ENCODE measurements around the gene LAMC2. TPM values are rescaled to one million over a fixed set of nuclear protein-coding genes. Genes with fewer than 3 reads are reported as not detected.

The LAMC2 gene
- polyA plus RNA-seq, 3 donors, result not detected

DNA sequence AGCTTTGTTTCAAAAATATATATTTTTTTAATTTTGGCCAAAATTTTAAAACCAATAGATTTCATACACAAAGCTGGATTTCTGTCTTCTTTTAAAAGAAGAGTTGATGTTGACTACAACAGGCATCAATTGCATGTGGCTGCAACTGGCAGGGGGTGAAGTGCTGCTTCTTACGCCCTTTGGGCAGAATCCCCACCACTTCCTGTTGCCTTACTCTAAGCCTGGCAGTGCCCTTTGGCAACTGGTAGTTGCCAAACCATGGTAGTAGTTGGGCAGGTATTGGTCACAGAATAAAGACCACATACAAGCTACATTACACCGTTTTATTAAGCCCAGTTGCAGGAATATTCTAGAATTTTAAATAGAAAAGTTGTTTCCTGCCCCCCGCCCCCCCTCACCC is 17.0 kb downstream of the LAMC2 start:
- intact Hi-C loops (cut with micrococcal nuclease), result no loop called here
- Histone ChIP-seq H2AFZ (ENCODE audit: insufficient read depth, low read depth, low read length, poor library complexity, severe bottlenecking) (no peak overlapping the region), H3K27me3 (ENCODE audit: control insufficient read depth in 2 of 2, insufficient read depth in 2 of 2, low read length in 2 of 2) (no peaks in the 10 kb centered on the region), H3K36me3 (replicated peaks in 1 of 2; ENCODE audit: control insufficient read depth in 1 of 2, insufficient read depth in 2 of 2, low read length in 2 of 2) (no peaks in the 10 kb centered on the region), H3K27ac (ENCODE audit: low read depth in 1 of 2, low read length in 2 of 2) (no peak overlapping the region), H3K9ac (ENCODE audit: insufficient read depth, low read length, poor library complexity, severe bottlenecking) (no peak overlapping the region), H4K20me1 (ENCODE audit: insufficient read depth, low read length) (no peaks in the 10 kb centered on the region), H3K4me1 (ENCODE audit: control insufficient read depth in 1 of 2, insufficient read depth in 2 of 2, low read length in 2 of 2) (no peaks in the 10 kb centered on the region), H3K4me3 (replicated peaks in 1 of 3; ENCODE audit: low read depth in 2 of 3, low read length in 3 of 3) (no peak overlapping the region), H3K4me2 (replicated peaks; ENCODE audit: extremely low read depth, low read length, poor library complexity, severe bottlenecking) (no peak overlapping the region), H3K9me3 (replicated peaks in 1 of 2; ENCODE audit: control insufficient read depth in 1 of 2, insufficient read depth in 1 of 2, low read length in 2 of 2) (no peaks in the 10 kb centered on the region), H3K79me2 (ENCODE audit: insufficient read depth, low read length) (no peaks in the 10 kb centered on the region)
- peaks cover 9 to 22% (median 13%) of the 10 kb centered on the region in 3 donors for H3K27me3 Mint-ChIP-seq (ENCODE audit: low read depth in 3 of 3)
- no peak overlapping the region for H3K4me3 Mint-ChIP-seq
- no peaks in the 10 kb centered on the region for H3K4me1 Mint-ChIP-seq
- no CpG with 5 or more reads among the region's 3 CpGs for WGBS (ENCODE audit: insufficient coverage)
- H3K9me3 Mint-ChIP-seq, result peaks cover 0 to 6% (median 0%) of the 10 kb centered on the region in 7 donors
- H3K36me3 Mint-ChIP-seq, result no peaks in the 10 kb centered on the region
- TF ChIP-seq, protein P1, sequence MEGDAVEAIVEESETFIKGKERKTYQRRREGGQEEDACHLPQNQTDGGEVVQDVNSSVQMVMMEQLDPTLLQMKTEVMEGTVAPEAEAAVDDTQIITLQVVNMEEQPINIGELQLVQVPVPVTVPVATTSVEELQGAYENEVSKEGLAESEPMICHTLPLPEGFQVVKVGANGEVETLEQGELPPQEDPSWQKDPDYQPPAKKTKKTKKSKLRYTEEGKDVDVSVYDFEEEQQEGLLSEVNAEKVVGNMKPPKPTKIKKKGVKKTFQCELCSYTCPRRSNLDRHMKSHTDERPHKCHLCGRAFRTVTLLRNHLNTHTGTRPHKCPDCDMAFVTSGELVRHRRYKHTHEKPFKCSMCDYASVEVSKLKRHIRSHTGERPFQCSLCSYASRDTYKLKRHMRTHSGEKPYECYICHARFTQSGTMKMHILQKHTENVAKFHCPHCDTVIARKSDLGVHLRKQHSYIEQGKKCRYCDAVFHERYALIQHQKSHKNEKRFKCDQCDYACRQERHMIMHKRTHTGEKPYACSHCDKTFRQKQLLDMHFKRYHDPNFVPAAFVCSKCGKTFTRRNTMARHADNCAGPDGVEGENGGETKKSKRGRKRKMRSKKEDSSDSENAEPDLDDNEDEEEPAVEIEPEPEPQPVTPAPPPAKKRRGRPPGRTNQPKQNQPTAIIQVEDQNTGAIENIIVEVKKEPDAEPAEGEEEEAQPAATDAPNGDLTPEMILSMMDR (IDR thresholded peaks at IDR 0.05), result no peak
- no peak for DNase-seq
- H3K27ac Mint-ChIP-seq, result no peak overlapping the region

DNA sequence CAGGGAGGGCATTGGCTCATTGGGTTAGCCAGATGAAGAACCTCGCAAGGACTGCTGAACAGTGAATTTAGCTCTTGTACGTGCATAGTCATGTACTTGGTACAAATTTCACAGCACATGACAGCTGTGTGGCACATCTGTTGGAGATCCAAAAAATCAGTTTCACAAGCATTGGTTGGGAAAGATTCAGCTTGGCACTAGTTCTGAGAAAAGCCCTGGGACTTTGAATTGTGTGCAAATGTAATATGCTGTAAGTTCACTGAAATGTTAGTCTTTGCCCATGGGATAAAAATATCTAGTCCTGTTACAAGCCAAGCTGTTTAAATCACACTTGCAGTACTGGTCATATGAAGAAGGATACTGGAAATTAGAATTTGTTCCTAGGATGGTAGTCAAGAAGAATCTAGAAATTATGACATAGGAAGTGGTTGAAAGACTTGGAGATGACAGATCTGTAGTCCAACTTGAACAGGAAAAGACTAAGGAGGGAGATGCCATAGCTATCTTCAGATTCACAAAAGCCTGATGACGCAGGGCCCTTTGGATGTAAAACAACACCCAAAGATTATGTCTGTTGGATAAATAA is 19.2 kb downstream of the LAMC2 start:
- Histone ChIP-seq H3K4me3 (replicated peaks in 1 of 3; ENCODE audit: low read depth in 2 of 3, low read length in 3 of 3) (no peak overlapping the region), H4K20me1 (ENCODE audit: insufficient read depth, low read length) (no peaks in the 10 kb centered on the region), H3K79me2 (ENCODE audit: insufficient read depth, low read length) (no peaks in the 10 kb centered on the region), H3K27me3 (ENCODE audit: control insufficient read depth in 2 of 2, insufficient read depth in 2 of 2, low read length in 2 of 2) (no peaks in the 10 kb centered on the region), H3K9me3 (replicated peaks in 1 of 2; ENCODE audit: control insufficient read depth in 1 of 2, insufficient read depth in 1 of 2, low read length in 2 of 2) (no peaks in the 10 kb centered on the region), H3K4me1 (ENCODE audit: control insufficient read depth in 1 of 2, insufficient read depth in 2 of 2, low read length in 2 of 2) (no peaks in the 10 kb centered on the region), H3K36me3 (replicated peaks in 1 of 2; ENCODE audit: control insufficient read depth in 1 of 2, insufficient read depth in 2 of 2, low read length in 2 of 2) (no peaks in the 10 kb centered on the region), H2AFZ (ENCODE audit: insufficient read depth, low read depth, low read length, poor library complexity, severe bottlenecking) (no peak overlapping the region), H3K9ac (ENCODE audit: insufficient read depth, low read length, poor library complexity, severe bottlenecking) (no peak overlapping the region), H3K4me2 (replicated peaks; ENCODE audit: extremely low read depth, low read length, poor library complexity, severe bottlenecking) (no peak overlapping the region), H3K27ac (ENCODE audit: low read depth in 1 of 2, low read length in 2 of 2) (no peak overlapping the region)
- 88% methylated on average over 2 of the region's 3 CpGs for WGBS (ENCODE audit: insufficient coverage)
- DNase-seq, result no peak
- Mint-ChIP-seq H3K27me3 (ENCODE audit: low read depth in 3 of 3) (peaks cover 10 to 23% (median 12%) of the 10 kb centered on the region in 3 donors), H3K4me1 (peaks cover 3% of the 10 kb centered on the region), H3K36me3 (no peaks in the 10 kb centered on the region), H3K4me3 (no peak overlapping the region), H3K27ac (no peak overlapping the region), H3K9me3 (peaks cover 0 to 6% (median 0%) of the 10 kb centered on the region in 7 donors)
- TF ChIP-seq, protein P1 (IDR thresholded peaks at IDR 0.05), result no peak
- intact Hi-C loops (cut with micrococcal nuclease), result no loop called here
